Pancreas (tissue), 10 donors: ENCODE measurements around the gene FBXL17. TPM values are rescaled to one million over a fixed set of nuclear protein-coding genes. Genes with fewer than 3 reads are reported as not detected.
A peak's percentile ranks its signal among the peaks of the same experiment; 100 is the strongest.

Source experiments
- ATAC-seq, 4 donors: fragments of 200-7000 bp; cut with Tn5 transposase; one replicate each; pipeline versions ENCODE4 v1.8.0 to v1.9.1; 2020; ENCODE audit warnings: mild to moderate bottlenecking in 4 of 4, moderate library complexity in 4 of 4
- DNase-seq, 6 donors: peaks; one replicate each; pipeline ENCODE4 v3.0.0-alpha.2; 2020
- FAIRE-seq: peaks from 2 replicates; lab custom pipeline; 2012; peaks lifted over from hg19 to GRCh38; lab: Jason Lieb, UNC
- H3K27ac ChIP-seq, 4 donors: fragments of 200-600 bp; sonication (generic); 1 replicate in 3 of 4; 2 replicates in 1 of 4; pipeline versions ENCODE4 v1.5.0 to v1.8.0; 2020
- H3K27me3 ChIP-seq, 4 donors: fragments of 200-600 bp; one replicate each; pipeline ENCODE4 v1.8.0; 2021
- H3K36me3 ChIP-seq, 3 donors: fragments of 200-600 bp; sonication (generic) in 1 of 3; one replicate each; pipeline versions ENCODE4 v1.5.0 to v1.8.0; 2020 to 2021
- H3K4me1 ChIP-seq, 3 donors: fragments of 200-600 bp; one replicate each; pipeline ENCODE4 v1.8.0; 2021
- H3K4me3 ChIP-seq, 4 donors: fragments of 200-600 bp; sonication (generic) in 2 of 4; one replicate each; pipeline versions ENCODE4 v1.5.0 to v1.8.0; 2020 to 2021
- H3K9me3 ChIP-seq, 4 donors: fragments of 200-600 bp; one replicate each; pipeline ENCODE4 v1.8.0; 2021
- WGBS, 2 donors: extraction: QIAGEN DNeasy Blood & Tissue Kit; methylation state at CpG; one replicate each; pipeline ENCODE4 v1.1.7; 2013; 5-methylcytosine and 5-hydroxymethylcytosine counted together
- intact Hi-C, 3 donors: fragments of 100-400 bp; cut with DNase I; formaldehyde crosslinking; loops; one replicate each; pipeline versions ENCODE4 v1.11.1 to v1.14.2; 2022
- polyA plus RNA-seq, 2 donors: library from polyadenylated mRNA; stranded (reverse); fragments of 200-250 nt; gene quantifications; one replicate each; pipeline ENCODE4 v1.2.3, GENCODE V29; 2013
- total RNA-seq, 6 donors: library from RNA; stranded (reverse); fragmentation: NEBNext Ultra II Directional in 4 of 6; extraction: Animal tissue kit (Norgen Biotek cat#: 25700) in 4 of 6; gene quantifications; one replicate each; pipeline versions ENCODE4 v1.2.1 to v1.2.4, GENCODE V29; 2021 to 2023
- TF ChIP-seq, protein P1 (sequence below), 4 donors: fragments of 200-600 bp; sonication (generic) in 3 of 4; IDR thresholded peaks; one replicate each; pipeline versions ENCODE4 v1.5.0 to v1.8.0; 2021; ENCODE audit warnings: antibody characterized with exemption in 4 of 4
- donor health status: healthy with polysubstance abuse.
- donor health status: DM: no; HTN: no; CAD: no; lungs with moderate emphysema.
- donor health status: DM: no; HTN: no; CAD: no.
- donor health status: control.
- donor health status: control.
- donor health status: Bipolar disorder and iron deficiency.
- donor health status: DM: yes; HTN: yes; CAD: no.
- donor health status: DM: no; HTN: no; CAD: no.
- donor health status: DM: no; HTN: no; CAD: no.
- donor health status: DM: yes; HTN: yes; CAD: no.

FBXL17 gene
- total and polyA plus RNA-seq, 8 donors: 4.2 to 11.1 (median 7.3) TPM

DNA sequence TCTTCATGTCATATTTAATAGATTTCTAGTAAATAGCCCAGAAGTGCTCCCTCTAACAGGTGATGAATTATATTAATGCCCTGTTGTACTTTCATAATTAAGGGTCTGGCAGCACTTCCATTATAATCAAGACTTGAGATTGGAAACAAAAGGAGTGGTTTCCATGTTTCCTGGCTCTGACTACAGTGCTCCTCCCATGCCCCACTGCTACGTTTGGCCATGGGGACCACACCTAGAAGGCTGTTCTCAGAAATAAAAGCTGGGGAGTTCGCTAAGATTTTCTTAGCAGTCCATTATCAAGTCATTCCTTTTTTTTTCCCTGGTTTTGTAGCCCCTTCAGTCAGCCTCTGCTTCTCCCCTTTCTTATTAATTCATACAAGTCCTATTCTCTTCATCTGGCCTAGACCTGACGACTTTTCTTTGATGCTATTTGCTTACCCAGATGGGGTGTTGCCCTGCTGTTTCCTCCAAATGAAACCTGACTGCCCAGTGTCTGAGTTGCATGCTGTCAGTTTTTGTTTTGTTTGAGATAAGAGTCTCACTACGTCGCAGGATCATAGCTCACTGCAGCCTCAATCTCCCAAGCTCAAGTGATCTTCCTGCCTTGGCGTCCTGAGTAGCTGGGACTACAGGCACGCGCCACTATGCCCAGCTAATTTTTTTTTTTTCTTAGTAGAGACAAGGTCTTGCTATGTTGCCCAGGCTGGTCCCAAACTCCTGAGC, 399.0 kb downstream of the FBXL17 start:
- 89% methylated on average over 8 of the region's 8 CpGs for WGBS, 2 donors
- no peaks in the 10 kb centered on the region for H3K9me3 ChIP-seq
- TF ChIP-seq, protein P1, sequence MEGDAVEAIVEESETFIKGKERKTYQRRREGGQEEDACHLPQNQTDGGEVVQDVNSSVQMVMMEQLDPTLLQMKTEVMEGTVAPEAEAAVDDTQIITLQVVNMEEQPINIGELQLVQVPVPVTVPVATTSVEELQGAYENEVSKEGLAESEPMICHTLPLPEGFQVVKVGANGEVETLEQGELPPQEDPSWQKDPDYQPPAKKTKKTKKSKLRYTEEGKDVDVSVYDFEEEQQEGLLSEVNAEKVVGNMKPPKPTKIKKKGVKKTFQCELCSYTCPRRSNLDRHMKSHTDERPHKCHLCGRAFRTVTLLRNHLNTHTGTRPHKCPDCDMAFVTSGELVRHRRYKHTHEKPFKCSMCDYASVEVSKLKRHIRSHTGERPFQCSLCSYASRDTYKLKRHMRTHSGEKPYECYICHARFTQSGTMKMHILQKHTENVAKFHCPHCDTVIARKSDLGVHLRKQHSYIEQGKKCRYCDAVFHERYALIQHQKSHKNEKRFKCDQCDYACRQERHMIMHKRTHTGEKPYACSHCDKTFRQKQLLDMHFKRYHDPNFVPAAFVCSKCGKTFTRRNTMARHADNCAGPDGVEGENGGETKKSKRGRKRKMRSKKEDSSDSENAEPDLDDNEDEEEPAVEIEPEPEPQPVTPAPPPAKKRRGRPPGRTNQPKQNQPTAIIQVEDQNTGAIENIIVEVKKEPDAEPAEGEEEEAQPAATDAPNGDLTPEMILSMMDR (IDR thresholded peaks at IDR 0.05): no peak
- H3K4me3 ChIP-seq: no peak overlapping the region
- H3K27ac ChIP-seq: no peak overlapping the region
- no peak for FAIRE-seq
- no peaks in the 10 kb centered on the region for H3K4me1 ChIP-seq
- ATAC-seq: peak in 1 of 4 donors; percentile 24
- H3K36me3 ChIP-seq: no peaks in the 10 kb centered on the region
- intact Hi-C loops: no loop called here
- H3K27me3 ChIP-seq: no peaks in the 10 kb centered on the region
- DNase-seq: no peak

- H3K36me3 ChIP-seq: no peaks in the 10 kb centered on the region
- no peaks in the 10 kb centered on the region for H3K9me3 ChIP-seq
- H3K27me3 ChIP-seq: no peaks in the 10 kb centered on the region
- intact Hi-C loops: no loop called here
- ATAC-seq: no peak
- no peak overlapping the region for H3K4me3 ChIP-seq
- no peak overlapping the region for H3K27ac ChIP-seq
- WGBS, 2 donors: 95 to 96% methylated on average over 13 of the region's 13 CpGs
- no peak for FAIRE-seq
- no peaks in the 10 kb centered on the region for H3K4me1 ChIP-seq
- no peak for DNase-seq
- TF ChIP-seq, protein P1 (IDR thresholded peaks at IDR 0.05): no peak
Observed at GRCh38 chr5:107980923-107981692, 400.8 kb downstream of the FBXL17 start.

GRCh38 chr5:107979900-107980299, 402.0 kb downstream of the FBXL17 start:
- no peaks in the 10 kb centered on the region for H3K9me3 ChIP-seq
- intact Hi-C loops: no loop called here
- H3K4me3 ChIP-seq: no peak overlapping the region
- FAIRE-seq (no peak), DNase-seq (no peak), ATAC-seq (no peak)
- no peak overlapping the region for H3K27ac ChIP-seq
- H3K36me3 ChIP-seq: no peaks in the 10 kb centered on the region
- H3K27me3 ChIP-seq: no peaks in the 10 kb centered on the region
- TF ChIP-seq, protein P1 (IDR thresholded peaks at IDR 0.05): no peak
- H3K4me1 ChIP-seq: no peaks in the 10 kb centered on the region
- WGBS, 2 donors: 95 to 96% methylated on average over 2 of the region's 2 CpGs

- Histone ChIP-seq H3K36me3 (no peaks in the 10 kb centered on the region), H3K27ac (no peak overlapping the region), H3K27me3 (no peaks in the 10 kb centered on the region), H3K4me3 (no peak overlapping the region), H3K4me1 (no peaks in the 10 kb centered on the region), H3K9me3 (no peaks in the 10 kb centered on the region)
- peak in 1 of 6 donors; percentile 9 for DNase-seq
- intact Hi-C loops: no loop called here
- WGBS, 2 donors: 67 to 69% methylated on average over 3 of the region's 3 CpGs
- no peak for FAIRE-seq
- ATAC-seq: peak; percentile 63 to 88 (median 77)
- TF ChIP-seq, protein P1 (IDR thresholded peaks at IDR 0.05): no peak
Observed at GRCh38 chr5:107979291-107979690, 402.6 kb downstream of the FBXL17 start.
